Measurements from ENCODE around the gene PLXDC1. TPM values are rescaled to one million over a fixed set of nuclear protein-coding genes. Genes with fewer than 3 reads are reported as not detected.
A peak's percentile ranks its signal among the peaks of the same experiment; 100 is the strongest.

Gene PLXDC1
- total RNA-seq, 6 donors from 2014 or later = 3.8 to 47.1 (median 10.5) TPM

DNA sequence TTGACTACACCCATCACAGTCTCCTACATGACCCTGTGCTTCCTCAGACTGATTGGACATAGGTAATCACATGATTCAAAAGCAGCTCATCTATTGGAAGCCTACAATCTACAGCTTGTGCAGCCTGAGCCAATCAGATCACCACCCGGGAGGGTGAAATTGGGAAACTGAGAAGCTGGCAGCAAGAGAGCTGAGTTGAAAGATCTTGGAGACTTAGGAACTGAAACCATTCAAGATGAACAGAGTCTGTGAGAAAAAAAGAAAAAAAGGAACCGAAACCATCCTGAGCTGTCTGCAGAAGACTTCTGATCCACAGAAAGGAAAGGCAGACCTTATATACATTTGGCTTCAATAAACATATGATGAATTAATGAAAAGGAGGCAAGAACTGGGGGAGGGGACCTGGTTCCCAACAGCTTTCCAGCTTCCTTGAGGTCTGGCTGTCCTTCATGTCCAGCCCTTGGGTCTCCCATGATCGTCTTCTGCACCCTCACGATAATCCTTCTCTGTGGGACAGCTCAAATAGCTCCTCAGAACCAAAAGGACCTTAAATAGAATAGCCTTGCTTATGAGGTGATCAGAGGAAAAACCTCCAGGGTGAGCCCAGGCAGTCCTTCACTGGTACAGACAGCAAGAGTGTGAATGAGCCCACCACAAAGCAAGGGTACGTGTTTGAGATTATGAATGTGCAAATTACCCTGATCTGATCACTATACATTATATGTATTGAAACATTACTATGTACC lies 32.6 kb downstream of the PLXDC1 start:
- Histone ChIP-seq H3K27ac (no peak overlapping the region), H3K9me3 (no peaks in the 10 kb centered on the region), H3K4me3 (no peak overlapping the region), H3K4me1 (no peaks in the 10 kb centered on the region), H3K27me3 (no peaks in the 10 kb centered on the region), H3K36me3 (no peaks in the 10 kb centered on the region)
- no peak for TF ChIP-seq POLR2AphosphoS5 (IDR thresholded peaks at IDR 0.05)
- TF ChIP-seq CTCF (IDR thresholded peaks at IDR 0.05) = no peak
- TF ChIP-seq POLR2A (IDR thresholded peaks at IDR 0.05) = no peak
- TF ChIP-seq EP300 (IDR thresholded peaks at IDR 0.05) = no peak
- WGBS, 2 donors = 86 to 92% methylated on average over 5 of the region's 5 CpGs
- peak in 1 of 2 donors; percentile 52 for ATAC-seq (ENCODE audit: low FRiP score in 2 of 2)
- DNase-seq = no peak

- TF ChIP-seq POLR2AphosphoS5 (IDR thresholded peaks at IDR 0.05) = no peak
- no peak for TF ChIP-seq EP300 (IDR thresholded peaks at IDR 0.05)
- TF ChIP-seq CTCF (IDR thresholded peaks at IDR 0.05) = no peak
- TF ChIP-seq POLR2A (IDR thresholded peaks at IDR 0.05) = no peak
- no peak for DNase-seq
- Histone ChIP-seq H3K27me3 (no peaks in the 10 kb centered on the region), H3K9me3 (no peaks in the 10 kb centered on the region), H3K4me1 (no peaks in the 10 kb centered on the region), H3K27ac (no peak overlapping the region), H3K36me3 (no peaks in the 10 kb centered on the region), H3K4me3 (no peak overlapping the region)
- 85 to 89% methylated on average over 3 of the region's 3 CpGs for WGBS, 2 donors
- ATAC-seq (ENCODE audit: low FRiP score in 2 of 2) = no peak
Measured at GRCh38 chr17:39116224-39116623, 35.2 kb downstream of the PLXDC1 start.

DNA sequence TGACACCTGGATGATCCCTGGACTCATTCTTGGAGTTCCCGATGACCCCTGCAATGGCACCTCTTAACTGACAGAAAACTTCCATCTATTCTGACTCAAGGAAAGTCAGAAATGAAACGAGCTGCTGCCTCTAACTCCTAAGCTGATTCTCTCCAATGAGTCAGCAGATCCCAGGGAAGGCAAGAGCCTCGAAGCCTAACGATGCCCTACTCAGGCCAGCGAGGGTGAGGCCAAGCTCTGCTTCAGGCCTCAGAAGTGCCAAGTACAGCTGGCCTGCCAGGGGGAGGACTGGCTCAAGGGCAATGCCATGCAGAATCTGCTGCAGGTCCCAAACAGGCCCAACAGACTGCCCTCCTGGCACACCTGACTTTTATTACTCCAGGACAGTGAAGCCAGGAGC lies 36.3 kb downstream of the PLXDC1 start:
- H3K36me3 ChIP-seq = no peaks in the 10 kb centered on the region
- ATAC-seq (ENCODE audit: low FRiP score in 2 of 2) (peak in 1 of 2 donors; percentile 57), DNase-seq (no peak)
- no peaks in the 10 kb centered on the region for H3K27me3 ChIP-seq
- no peak overlapping the region for H3K4me3 ChIP-seq
- WGBS, 2 donors = 60 to 68% methylated on average over 2 to 5 of the region's 5 CpGs
- peaks cover 0 to 3% (median 0%) of the 10 kb centered on the region in 4 donors for H3K4me1 ChIP-seq
- TF ChIP-seq EP300 (IDR thresholded peaks at IDR 0.05) (no peak), CTCF (IDR thresholded peaks at IDR 0.05) (no peak), POLR2AphosphoS5 (IDR thresholded peaks at IDR 0.05) (no peak), POLR2A (IDR thresholded peaks at IDR 0.05) (no peak)
- H3K27ac ChIP-seq = no peak overlapping the region
- no peaks in the 10 kb centered on the region for H3K9me3 ChIP-seq

GRCh38 chr17:39114723-39115122 lies 36.7 kb downstream of the PLXDC1 start:
- TF ChIP-seq POLR2A (IDR thresholded peaks at IDR 0.05) = no peak
- TF ChIP-seq EP300 (IDR thresholded peaks at IDR 0.05) = no peak
- no peak for TF ChIP-seq POLR2AphosphoS5 (IDR thresholded peaks at IDR 0.05)
- no peak for TF ChIP-seq CTCF (IDR thresholded peaks at IDR 0.05)
- Histone ChIP-seq H3K36me3 (no peaks in the 10 kb centered on the region), H3K4me3 (no peak overlapping the region), H3K4me1 (peaks cover 0 to 3% (median 0%) of the 10 kb centered on the region in 4 donors), H3K9me3 (no peaks in the 10 kb centered on the region), H3K27me3 (no peaks in the 10 kb centered on the region), H3K27ac (no peak overlapping the region)
- DNase-seq (no peak), ATAC-seq (ENCODE audit: low FRiP score in 2 of 2) (peak in 1 of 2 donors; percentile 46)
- WGBS, 2 donors = 74 to 80% methylated on average over 2 to 14 of the region's 14 CpGs

- DNase-seq (no peak), ATAC-seq (ENCODE audit: low FRiP score in 2 of 2) (no peak)
- no peak overlapping the region for H3K4me3 ChIP-seq
- H3K27me3 ChIP-seq = no peaks in the 10 kb centered on the region
- WGBS, 2 donors = 95 to 100% methylated on average over 2 of the region's 2 CpGs
- no peaks in the 10 kb centered on the region for H3K9me3 ChIP-seq
- H3K27ac ChIP-seq = no peak overlapping the region
- H3K4me1 ChIP-seq = peaks cover 0 to 3% (median 0%) of the 10 kb centered on the region in 4 donors
- H3K36me3 ChIP-seq = no peaks in the 10 kb centered on the region
- TF ChIP-seq EP300 (IDR thresholded peaks at IDR 0.05) = no peak
- no peak for TF ChIP-seq POLR2AphosphoS5 (IDR thresholded peaks at IDR 0.05)
- TF ChIP-seq POLR2A (IDR thresholded peaks at IDR 0.05) = no peak
- no peak for TF ChIP-seq CTCF (IDR thresholded peaks at IDR 0.05)
Measured at GRCh38 chr17:39113871-39114270, 37.6 kb downstream of the PLXDC1 start.
